HG03196 (cell line): ENCODE measurements around the gene GRIN2A.

ENCODE experiments used
- ATAC-seq: cut with Tn5 transposase; IDR thresholded peaks from one replicate; pipeline ENCODE4 v1.9.1; 2021; ENCODE audit not compliant: unreplicated experiment

GRIN2A gene

DNA sequence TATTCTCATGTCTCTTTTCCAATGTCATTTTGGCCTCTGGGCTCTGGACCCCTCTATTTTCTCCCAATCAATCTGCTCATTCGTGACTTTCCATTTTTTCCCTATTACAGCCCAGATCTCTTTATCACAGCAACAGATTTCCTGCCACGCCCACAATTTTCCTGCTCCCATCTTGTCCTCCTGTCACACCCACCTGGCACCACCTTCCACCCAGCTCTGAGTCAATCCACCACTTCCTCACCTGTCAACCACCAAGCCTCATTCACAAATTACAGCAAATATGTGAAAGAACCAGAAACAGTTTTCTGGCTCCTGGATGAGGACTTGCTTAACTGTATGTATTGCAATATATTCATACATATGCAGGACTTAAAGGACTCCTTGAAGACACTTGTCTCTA is 311.3 kb downstream of the GRIN2A start:
- no peak for ATAC-seq

DNA sequence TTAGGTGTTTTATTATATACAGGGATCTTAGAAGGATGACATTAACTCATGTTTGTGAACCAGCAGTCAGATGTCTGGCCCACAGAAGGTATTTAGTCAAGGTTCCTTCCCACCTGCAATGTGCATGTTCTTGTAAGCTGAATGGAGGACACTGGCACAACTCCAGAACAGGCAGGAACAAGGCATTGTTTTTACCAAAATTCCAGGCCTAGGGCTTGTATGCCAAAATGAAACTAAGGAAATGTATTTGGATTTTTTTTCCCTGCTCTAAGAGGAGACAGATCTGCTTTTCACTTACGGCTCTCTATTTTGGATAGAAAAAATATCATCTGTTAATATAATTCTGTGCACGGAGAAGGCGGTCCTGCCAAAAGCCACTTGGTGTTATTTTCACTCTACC is 312.5 kb downstream of the GRIN2A start:
- no peak for ATAC-seq

DNA sequence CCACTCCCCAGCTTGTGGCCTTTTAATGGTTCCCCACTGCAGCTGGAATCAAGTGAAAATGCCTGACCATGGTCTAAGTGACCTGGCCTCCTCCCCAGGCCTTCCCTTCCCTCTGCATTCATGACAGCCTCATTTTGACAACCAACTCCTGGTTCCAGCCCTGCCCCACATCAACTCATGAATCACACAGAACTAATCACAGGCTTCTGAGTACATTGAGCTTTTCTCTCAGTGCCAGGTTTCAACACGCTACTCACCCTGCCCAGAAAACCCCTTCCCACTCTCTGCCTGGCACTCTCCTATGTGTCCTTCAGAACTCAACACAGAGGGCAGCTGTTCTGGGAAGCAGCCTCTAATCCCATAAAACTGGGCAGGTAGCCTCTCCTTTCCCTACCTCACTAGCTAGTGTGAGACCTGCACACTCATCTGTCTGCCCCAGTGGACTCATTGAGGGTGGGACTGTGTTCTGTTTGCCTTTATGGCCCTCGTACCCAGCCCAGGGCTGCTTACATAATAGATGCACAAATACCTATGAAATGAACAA is 313.6 kb downstream of the GRIN2A start:
- no peak for ATAC-seq

DNA sequence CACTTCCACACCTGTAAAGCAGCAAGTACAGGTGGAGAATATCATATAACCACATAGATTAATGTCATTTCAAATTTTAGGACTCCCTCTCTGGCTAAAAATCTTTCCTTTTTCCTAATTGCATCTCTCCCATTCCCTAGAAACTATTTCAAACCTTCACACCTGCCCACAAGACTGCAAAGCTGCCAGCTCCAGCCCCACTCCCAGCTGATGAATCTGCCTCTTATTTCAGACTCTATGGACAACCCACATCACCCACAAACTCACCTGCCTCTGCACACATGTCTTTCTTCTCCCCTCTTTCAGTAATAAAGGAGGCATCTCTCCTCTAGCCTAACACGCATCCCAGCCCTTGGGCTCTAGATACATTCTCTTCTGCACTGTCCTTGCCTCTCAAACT is 315.1 kb downstream of the GRIN2A start:
- no peak for ATAC-seq

DNA sequence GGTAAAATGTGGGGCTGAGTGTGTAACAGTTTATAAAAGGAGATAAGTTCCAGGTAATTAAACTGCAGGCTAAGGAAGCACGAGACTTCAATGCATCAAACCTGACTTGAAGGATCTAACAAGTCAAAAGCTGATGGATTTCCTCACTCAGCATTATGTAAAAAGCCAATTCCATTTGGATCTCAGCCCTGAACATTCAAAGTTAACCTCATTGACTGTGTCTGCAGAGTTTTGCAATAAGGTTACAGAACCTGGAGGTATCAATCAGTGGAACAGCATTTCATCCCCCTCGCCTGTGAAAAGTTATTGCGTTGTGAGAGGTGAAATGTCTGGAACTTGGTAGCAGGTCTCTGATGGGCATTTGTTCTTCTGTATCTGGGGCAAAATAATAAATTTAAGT is 317.8 kb downstream of the GRIN2A start:
- no peak for ATAC-seq

DNA sequence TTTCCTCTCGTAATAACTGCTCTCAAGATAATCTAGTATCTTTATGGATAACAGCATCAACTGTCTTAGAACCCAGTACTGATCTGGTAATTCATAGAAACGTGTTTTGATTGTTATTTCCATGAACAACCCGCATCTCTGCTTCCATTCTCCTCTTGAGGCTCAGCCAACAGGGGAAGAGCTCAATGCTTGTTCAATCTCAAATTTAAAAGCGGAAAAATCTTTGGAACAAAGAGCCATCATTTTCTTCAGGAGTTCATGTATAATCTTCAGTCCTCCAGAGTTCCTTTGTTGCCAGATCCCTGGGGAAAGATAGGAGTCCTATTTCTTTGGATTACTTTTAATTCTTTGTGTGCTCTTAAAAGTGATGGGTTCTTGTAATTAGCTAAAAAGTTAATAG is 319.9 kb downstream of the GRIN2A start:
- ATAC-seq: no peak

DNA sequence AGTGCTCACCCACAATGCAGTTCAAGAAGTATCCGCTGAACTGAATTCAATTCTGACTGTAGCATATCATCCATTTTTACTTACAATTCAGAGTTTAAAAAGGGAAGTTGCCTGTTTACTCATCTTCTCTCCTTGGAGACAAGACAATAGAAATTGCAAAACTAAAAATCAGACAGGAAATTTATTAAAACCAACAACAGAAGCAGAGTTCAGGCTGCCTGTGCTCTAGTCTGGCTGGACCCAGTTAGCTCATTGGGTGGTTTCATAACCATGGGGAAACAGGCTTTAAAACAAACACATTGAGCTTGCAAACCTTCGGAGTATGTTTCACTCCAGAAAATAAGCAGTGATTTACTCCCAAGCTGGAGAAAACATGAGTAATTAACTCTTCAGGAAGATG is 321.4 kb downstream of the GRIN2A start:
- ATAC-seq: no peak

DNA sequence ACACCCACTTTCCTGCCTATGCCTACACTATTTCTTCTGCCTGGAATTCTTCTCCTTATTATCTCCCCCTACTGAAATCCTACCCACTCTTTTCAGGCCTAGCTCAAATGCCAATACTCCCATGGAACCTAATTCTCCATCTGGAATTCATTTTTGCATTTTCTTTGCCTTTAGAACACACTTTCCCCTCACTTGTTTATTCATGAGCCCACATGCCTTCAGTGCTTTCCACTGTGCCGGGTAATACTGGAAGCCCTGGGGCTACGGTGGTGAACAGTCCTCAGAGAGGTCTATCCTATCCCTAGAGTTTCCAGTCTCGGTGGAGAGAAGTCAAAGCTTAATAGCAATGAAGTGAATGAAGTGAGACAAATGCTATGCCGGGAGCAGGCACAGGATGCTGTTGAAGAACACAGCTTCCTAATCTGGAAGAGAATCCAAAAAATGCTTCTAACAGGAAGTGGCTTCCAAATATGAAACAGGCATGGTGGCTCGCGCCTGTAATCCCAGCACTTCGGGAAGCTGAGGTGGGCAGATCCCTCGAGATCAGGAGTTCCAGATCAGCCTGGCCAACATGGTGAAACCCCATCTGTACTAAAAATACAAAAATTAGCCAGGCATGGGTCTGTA is 322.4 kb downstream of the GRIN2A start:
- no peak for ATAC-seq

DNA sequence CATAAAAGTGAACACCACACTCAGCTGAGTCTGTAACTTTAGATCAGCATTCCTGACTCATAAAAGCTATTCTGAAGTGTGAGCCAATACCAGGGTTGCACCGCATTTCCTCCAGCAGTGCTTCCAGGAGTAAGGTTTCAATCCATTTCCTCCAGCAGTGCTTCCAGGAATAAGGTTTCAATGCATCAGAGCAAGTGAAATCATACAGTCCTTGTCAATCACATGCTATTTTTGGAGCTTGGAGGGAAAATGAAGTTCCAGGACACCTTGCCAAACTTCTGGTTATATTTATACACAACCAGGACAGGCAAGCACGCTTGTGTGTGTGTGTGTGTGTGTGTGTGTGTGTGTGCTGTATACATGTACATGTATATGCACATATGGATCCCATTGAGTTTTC is 327.6 kb downstream of the GRIN2A start:
- no peak for ATAC-seq

DNA sequence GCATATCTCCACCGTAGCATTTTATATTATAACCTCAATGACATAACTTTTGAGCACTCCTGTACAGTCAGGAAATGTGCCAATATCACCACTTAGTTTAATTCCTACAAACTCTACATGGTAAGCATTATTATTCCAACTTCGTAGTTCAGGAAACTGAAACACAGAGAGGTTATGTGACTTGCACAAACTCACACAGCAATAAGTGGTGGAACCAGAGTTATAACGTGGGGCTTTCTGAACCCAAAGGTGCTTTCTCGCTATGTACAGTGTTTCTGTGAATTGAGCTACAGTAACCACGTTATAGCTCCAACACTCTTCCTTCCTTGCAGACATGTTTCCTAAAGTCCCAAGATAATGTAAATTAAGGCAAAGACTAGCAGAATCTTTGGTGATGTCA is 330.2 kb downstream of the GRIN2A start:
- ATAC-seq: no peak

DNA sequence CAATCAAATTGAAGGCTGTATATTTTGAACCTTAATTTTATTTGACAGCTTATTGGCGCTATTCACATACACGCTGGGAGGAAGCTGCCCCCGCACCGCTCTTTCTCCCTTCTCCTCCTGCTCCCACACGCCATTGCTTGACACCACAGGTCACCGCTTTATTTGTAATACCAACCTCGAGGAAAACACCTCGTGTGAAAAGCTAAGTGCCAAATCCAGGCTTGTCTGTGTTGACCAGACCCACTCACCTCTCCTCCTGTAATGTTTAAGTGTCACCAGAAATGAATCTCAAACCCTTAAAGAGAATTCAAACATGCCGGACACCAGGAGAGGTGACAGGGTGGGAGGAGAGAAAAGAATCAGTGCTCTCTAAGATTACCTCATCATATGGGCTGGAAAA is 331.4 kb downstream of the GRIN2A start:
- ATAC-seq: no peak

DNA sequence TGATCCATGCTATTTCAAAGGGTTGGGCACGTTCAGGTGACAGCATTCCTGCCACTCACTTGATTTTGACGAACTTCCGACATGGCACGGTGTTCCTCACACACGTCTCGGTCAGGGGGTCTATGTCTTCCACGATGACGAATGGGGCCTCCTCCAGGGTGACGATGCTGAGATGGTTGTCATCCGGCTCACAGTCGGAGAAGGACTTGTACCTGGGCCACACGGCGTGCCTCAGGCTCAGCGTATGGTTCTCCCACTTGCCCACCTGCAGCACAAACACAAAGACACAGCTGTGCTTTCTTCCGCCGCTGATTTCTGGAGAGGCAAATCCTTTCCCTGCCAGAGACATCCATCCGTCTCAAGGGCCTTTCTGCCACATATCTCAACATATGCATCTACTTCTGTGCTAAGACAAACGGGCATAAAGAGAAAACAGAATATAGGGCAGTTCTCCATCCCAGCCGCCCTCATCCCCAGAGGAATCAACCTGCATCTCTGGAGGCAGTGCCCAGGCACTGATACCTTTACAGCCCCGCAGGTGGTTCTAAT is 332.5 kb downstream of the GRIN2A start:
- ATAC-seq: no peak

DNA sequence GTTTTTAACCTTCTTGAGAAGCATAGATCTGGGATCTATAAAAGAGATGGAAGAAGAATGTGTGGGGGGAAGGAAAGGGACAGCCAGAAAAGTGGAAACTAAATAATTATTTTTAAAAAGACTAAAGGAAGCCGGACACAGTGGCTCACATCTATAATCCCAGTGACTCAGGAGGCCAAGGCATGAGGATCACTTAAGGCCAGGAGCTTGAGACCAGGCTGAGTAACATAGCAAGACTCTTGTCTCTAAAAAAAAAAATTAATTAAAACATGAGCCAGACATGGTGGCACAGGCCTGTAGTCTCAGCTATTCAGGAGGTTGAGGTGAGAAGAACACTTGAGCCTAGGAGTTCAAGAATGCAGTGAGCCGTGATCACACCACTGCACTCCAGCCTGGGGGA is 335.1 kb downstream of the GRIN2A start:
- ATAC-seq: no peak

DNA sequence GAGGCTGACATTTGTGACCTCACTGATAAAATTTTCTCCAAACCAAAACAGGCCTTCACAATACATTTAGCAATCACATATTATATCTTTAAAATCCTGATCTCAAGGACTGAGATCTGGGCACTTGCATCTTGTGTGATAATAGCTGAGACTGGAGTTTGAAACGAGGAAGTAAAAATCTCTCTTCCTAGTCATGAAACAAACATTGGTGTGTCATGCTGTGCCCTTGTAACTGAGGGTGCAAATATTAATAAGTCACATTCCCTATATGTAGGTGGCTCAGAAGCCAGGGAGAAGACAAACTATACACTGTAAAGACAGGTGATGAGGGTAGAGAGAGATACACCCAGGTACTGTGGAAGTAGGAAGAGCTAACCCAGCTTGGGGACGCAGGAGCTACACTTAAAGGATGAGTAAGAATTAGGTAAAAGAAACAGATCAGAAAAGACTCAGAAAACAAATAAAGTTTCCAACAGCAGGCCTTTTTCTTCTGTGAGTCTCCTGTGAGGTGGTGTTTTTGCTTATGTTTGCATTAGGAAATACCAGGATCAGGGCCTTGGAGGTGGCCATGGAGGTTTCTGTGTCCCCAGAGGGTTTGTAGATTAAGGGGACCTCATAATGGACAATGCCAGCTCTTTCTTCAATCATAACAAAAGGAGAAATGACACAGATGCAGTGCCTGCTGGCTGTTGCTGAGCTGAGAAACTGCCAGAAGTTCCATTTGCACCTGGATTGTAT is 335.7 kb downstream of the GRIN2A start:
- ATAC-seq: no peak

DNA sequence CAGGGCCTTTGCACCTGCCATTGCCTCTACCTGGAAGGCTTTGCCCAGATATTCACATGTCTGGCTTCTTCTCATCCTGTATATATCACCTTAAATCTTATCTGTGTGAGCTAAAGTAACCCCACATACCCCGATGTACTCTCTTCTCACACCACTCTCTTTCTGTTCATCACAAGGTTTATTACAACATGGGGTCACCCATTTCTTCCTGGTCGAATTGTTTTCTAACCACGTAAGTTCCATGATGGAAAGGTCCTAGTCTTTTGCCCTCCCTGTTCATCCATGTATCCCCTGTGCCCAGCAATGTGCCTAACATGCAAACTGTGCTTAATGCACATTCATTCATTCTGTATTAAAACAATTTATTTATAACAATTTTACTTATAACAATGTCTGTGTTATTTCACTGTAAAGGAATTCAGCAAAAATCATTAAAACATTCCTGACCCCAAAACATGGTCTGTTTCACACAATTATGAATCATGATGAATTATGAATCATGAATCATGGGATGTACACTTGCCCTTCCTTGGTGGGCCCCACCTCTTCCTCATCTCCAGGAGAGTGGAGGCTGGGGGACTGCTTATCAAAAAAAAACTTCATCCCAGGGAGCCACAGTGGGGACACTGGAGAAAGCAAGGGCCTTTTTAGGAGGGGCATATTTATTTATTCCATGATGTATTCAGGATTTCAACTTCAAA is 336.4 kb downstream of the GRIN2A start:
- ATAC-seq: no peak

DNA sequence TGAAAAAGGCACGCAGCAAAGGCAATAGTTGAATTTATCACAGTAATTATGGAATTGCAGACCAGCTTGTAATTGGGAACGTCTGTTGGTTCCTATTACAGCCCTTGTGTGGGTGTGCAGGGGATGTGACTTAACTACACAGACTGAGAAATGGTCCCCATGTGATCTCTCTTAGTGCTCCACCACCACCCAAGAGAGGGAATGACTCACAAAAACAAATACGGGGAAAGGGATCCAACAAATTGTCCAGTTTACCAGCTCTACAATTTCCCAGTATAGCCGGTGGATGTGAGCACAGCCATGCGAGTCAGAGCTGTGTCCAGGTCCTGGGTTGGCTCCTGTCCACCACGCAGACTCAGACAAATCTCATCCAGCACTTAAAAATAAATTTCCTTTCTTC is 337.9 kb downstream of the GRIN2A start:
- ATAC-seq: no peak

DNA sequence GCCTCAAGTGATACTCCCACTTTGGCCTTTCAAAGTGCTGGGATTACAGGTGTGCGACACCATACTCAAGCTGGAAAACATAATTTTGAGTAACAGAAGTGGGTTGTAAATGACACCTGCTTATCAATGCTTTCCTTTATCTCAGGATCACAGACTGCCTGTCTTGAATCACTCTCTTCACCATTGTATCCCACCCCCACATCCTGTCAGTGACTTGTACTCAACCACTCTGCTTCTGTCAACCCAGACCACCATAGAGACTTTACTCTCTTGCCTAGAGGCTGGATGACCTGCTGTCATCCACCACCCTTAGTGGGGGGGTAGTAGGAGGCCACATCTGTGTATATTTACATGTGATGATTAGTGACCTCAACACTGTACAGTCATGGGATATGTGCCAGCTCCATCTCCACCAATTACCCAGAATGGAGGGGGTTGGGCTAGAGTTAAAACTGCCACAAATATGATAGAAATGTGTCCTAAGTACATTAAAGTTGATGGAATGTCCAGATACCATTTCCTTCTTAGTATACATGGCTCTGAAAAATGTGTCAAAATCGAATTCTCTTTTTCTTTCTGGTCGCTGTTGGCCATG is 338.7 kb downstream of the GRIN2A start:
- ATAC-seq: no peak

DNA sequence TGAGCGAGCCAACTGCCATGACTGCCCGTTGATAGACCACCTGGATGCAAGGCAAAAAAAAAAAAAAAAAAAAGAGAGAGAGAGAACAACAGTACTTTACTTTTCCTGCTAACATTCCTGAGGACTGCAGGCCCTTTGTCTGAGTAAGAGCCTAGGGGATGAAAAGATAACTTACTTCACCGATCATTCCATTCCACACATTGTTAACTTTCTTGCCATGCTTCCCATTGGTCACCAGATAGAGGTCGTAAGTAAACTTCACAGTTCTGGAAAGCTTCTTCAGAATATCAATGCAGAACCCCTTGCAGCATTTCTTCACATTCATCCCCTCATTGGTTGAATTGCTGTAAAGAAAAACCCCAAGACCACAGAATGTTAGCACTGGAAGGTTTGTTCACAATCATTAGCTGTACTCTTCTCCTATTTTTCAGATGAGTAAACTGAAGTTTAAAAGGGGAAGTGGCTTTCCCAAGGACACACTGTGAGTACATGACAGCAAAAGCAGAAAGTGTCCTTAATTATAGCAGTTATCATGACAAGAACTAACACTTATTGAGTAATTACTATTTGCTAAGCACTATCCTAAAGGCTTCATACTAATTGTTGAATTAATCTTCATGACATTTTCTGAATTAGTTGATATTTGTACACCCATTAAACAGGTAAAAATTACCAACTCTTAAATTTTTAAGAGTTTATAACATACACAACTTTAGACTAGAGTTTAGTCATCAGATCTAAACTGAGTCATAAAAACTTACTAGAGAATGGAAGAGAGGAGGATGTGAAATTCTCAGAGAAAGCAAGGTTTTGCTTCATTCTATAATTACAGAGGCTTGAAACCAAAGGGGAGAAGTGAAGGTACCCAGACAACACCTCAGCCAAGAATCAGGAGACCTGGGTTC is 341.2 kb downstream of the GRIN2A start:
- no peak for ATAC-seq

DNA sequence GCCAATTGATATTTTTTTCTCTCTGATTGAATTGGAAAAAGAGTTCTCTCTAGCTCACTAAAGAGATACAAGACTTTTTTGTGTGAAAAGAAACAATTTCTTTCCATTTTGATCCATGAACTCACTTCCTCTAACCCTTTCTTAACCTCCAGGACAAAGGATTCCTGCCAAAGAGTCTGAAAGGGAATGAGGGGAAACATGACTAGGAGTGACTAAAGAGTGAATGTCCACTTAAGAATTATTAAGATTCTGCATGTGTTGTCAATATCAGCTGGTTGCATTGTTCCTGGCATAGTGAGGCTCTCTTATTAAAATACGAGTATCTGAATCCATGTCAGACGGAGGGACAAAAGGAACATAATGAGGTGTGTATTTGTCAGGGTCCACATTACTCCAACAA is 344.7 kb downstream of the GRIN2A start:
- no peak for ATAC-seq

DNA sequence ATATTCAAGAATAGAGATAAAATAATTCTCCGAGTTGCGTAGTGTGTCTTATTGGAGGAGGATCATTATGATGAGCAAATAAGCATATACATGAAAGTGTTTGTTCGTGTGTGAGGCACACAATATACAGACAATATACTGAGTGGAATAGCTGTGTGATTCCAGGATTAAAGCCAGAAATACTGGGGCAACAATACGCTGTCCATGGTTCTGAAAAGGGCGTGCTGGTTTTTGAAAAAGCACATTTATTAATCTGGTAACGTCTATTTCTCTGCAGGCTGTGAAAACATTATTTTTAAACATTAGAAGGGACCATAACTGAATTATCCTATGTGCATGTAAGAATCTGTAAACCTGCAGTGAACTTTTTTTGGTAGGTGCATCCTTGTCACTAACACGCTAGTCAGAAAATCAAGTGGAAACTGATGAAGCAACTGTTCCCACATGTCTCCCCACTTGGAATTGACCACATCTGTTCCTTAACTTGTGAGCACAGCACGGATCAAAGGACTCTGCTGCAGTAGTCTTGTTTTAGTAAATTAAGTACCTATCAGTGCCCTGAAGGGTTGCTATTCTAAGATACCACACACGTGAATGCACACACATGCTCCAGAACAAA is 346.0 kb downstream of the GRIN2A start:
- no peak for ATAC-seq
